Measurements from ENCODE around the gene MYO3B.

DNA sequence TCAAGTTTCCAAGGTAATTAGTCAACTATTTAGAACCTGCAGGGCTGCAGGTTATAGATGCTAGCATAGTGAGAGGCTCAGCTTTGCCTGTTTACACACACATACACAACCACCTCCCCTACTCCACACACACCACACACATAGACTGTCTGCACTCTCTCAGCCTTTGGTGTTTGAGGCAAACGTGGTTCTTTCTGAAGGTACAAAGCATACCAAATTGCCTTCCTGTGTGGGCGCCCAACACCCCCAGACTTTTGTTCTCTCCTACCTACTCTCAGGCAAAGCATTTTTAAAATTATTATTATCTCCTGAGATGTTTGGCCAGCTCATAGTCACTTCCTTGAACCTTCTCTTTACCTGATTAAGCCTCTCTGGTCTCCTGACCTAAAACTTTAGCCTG lies 44.9 kb downstream of the MYO3B start:
- TF ChIP-seq, protein P1, sequence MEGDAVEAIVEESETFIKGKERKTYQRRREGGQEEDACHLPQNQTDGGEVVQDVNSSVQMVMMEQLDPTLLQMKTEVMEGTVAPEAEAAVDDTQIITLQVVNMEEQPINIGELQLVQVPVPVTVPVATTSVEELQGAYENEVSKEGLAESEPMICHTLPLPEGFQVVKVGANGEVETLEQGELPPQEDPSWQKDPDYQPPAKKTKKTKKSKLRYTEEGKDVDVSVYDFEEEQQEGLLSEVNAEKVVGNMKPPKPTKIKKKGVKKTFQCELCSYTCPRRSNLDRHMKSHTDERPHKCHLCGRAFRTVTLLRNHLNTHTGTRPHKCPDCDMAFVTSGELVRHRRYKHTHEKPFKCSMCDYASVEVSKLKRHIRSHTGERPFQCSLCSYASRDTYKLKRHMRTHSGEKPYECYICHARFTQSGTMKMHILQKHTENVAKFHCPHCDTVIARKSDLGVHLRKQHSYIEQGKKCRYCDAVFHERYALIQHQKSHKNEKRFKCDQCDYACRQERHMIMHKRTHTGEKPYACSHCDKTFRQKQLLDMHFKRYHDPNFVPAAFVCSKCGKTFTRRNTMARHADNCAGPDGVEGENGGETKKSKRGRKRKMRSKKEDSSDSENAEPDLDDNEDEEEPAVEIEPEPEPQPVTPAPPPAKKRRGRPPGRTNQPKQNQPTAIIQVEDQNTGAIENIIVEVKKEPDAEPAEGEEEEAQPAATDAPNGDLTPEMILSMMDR (IDR thresholded peaks at IDR 0.05; ENCODE audit: low read depth, low read length, poor library complexity, severe bottlenecking) = no peak
- TF ChIP-seq EZH2phosphoT487 (IDR thresholded peaks at IDR 0.05; ENCODE audit: borderline replicate concordance, low read length) = no peak

Measured in DOHH2 (cell line).